PC-9 (cell line): ENCODE results near the gene HSPA2. TPM values are rescaled to one million over a fixed set of nuclear protein-coding genes. Genes with fewer than 3 reads are reported as not detected.

Experiments used
- BruUV-seq: library from RNA; stranded (reverse); fragments of 400-500 nt; replicated peaks from 2 replicates; lab custom pipeline; 2021; lab: Mats Ljungman, UMichigan
- CTCF ChIA-PET: fragments of 300-600 bp; sonication (Branson Sonifier 250); formaldehyde crosslinking; loops from one replicate; lab custom pipeline; 2022; ENCODE audit warnings: antibody characterized with exemption; lab: Charles Lee
- POLR2A ChIA-PET: fragments of 300-600 bp; sonication (Branson Sonifier 250); formaldehyde crosslinking; loops from one replicate; lab custom pipeline; 2022; ENCODE audit warnings: antibody characterized with exemption; ENCODE audit not compliant: unreplicated experiment; lab: Charles Lee
- DNase-seq, 2 experiments: peaks; one replicate each; pipeline versions ENCODE4 v3.0.0 to v3.0.0-alpha.2; 2015 to 2022; ENCODE audit warnings: mixed read lengths in 1 of 2
- H2AFZ ChIP-seq: fragments of 200-600 bp; sonication (generic); 2 replicates; pipeline ENCODE4 v1.8.1; 2017; ENCODE audit warnings: antibody characterized with exemption
- H3F3A ChIP-seq: fragments of 200-600 bp; sonication (generic); 2 replicates; pipeline ENCODE4 v1.8.1; 2017; ENCODE audit warnings: antibody characterized with exemption, mild to moderate bottlenecking, low read depth; ENCODE audit not compliant: insufficient read depth
- H3K27ac ChIP-seq: fragments of 200-600 bp; sonication (generic); 2 replicates; pipeline ENCODE4 v1.6.1; 2016; ENCODE audit warnings: mixed run types
- H3K27me3 ChIP-seq: fragments of 200-600 bp; sonication (generic); 2 replicates; pipeline ENCODE4 v1.6.1; 2016; ENCODE audit warnings: low read depth, mixed run types; ENCODE audit not compliant: insufficient read depth
- H3K36me3 ChIP-seq: fragments of 200-600 bp; sonication (generic); 2 replicates; pipeline ENCODE4 v1.6.1; 2016; ENCODE audit warnings: low read depth, mixed run types
- H3K4me1 ChIP-seq: fragments of 200-600 bp; sonication (generic); replicated peaks from 2 replicates; pipeline ENCODE4 v1.6.1; 2016; ENCODE audit warnings: mixed run types; ENCODE audit not compliant: insufficient read depth
- H3K4me2 ChIP-seq: fragments of 200-600 bp; sonication (generic); 2 replicates; pipeline ENCODE4 v1.6.1; 2017; ENCODE audit warnings: mixed run types
- H3K4me3 ChIP-seq: fragments of 200-600 bp; sonication (generic); 2 replicates; pipeline ENCODE4 v1.6.1; 2016; ENCODE audit warnings: mixed run types
- H3K79me2 ChIP-seq: fragments of 200-600 bp; sonication (generic); 2 replicates; pipeline ENCODE4 v1.6.1; 2017; ENCODE audit warnings: low read depth, mixed run types
- H3K9me2 ChIP-seq: fragments of 200-600 bp; sonication (generic); 2 replicates; pipeline ENCODE4 v1.8.1; 2017; ENCODE audit warnings: mild to moderate bottlenecking; ENCODE audit not compliant: insufficient read depth
- H3K9me3 ChIP-seq: fragments of 200-600 bp; sonication (generic); 2 replicates; pipeline ENCODE4 v1.8.1; 2016; ENCODE audit warnings: low read depth; ENCODE audit not compliant: insufficient read depth
- H4K20me1 ChIP-seq: fragments of 200-600 bp; sonication (generic); 2 replicates; pipeline ENCODE4 v1.8.1; 2017; ENCODE audit not compliant: insufficient read depth
- EZH2 ChIP-seq: fragments of 200-600 bp; sonication (generic); IDR thresholded peaks from 2 replicates; pipeline ENCODE4 v1.8.0; 2017; ENCODE audit warnings: antibody characterized with exemption, low read depth
- intact Hi-C: fragments of 100-400 bp; cut with micrococcal nuclease; formaldehyde crosslinking; loops from one replicate; pipeline ENCODE4 v1.10.0; 2022; ENCODE audit not compliant: unreplicated experiment
- total RNA-seq: library from RNA; stranded (reverse); gene quantifications from 2 replicates; pipeline ENCODE4 v1.2.3, GENCODE V29; 2021
- TF ChIP-seq, protein P1 (sequence below): fragments of 200-600 bp; sonication (generic); conservative IDR thresholded peaks from 2 replicates; pipeline ENCODE4 v1.6.1; 2017; ENCODE audit warnings: mixed run types, antibody characterized with exemption, mild to moderate bottlenecking, moderate library complexity

Gene HSPA2
- total RNA-seq, 1 experiment from 2014 or later = 11.0 TPM

DNA sequence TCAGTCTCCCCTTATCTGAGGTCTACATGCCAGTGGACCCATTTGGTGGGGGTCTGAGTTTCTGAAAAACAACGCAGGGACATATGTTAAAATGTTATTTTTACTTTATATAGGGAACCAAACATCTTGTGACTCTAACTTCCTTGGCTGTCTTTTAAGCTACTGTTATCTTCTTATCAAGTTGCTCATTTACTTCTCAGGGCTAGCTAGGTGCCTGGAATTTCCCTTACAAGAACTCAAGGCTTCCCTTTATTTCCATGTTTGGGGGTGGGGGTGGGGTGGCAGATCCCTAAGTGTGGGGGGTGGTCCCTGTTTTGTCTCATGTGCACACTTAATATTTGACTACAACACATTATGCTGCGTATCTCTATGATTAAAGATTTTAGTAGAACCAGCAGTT is 40.8 kb downstream of the HSPA2 start:
- TF ChIP-seq, protein P1, sequence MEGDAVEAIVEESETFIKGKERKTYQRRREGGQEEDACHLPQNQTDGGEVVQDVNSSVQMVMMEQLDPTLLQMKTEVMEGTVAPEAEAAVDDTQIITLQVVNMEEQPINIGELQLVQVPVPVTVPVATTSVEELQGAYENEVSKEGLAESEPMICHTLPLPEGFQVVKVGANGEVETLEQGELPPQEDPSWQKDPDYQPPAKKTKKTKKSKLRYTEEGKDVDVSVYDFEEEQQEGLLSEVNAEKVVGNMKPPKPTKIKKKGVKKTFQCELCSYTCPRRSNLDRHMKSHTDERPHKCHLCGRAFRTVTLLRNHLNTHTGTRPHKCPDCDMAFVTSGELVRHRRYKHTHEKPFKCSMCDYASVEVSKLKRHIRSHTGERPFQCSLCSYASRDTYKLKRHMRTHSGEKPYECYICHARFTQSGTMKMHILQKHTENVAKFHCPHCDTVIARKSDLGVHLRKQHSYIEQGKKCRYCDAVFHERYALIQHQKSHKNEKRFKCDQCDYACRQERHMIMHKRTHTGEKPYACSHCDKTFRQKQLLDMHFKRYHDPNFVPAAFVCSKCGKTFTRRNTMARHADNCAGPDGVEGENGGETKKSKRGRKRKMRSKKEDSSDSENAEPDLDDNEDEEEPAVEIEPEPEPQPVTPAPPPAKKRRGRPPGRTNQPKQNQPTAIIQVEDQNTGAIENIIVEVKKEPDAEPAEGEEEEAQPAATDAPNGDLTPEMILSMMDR = no peak
- TF ChIP-seq EZH2 = no peak
- Histone ChIP-seq H3K27me3 (no peaks in the 10 kb centered on the region), H3K4me2 (no peak overlapping the region), H2AFZ (no peak overlapping the region), H4K20me1 (no peaks in the 10 kb centered on the region), H3F3A (no peaks in the 10 kb centered on the region), H3K9me2 (no peaks in the 10 kb centered on the region), H3K79me2 (no peaks in the 10 kb centered on the region), H3K27ac (no peak overlapping the region), H3K9me3 (no peaks in the 10 kb centered on the region), H3K4me1 (no peaks in the 10 kb centered on the region), H3K36me3 (no peaks in the 10 kb centered on the region), H3K4me3 (no peak overlapping the region)
- CTCF ChIA-PET = interaction anchor here (0.7 kb wide), 1 partner anchor 122 kb away, joined by 4 read pairs; no protein-coding TSS in a partner anchor
- no TSS peak for BruUV-seq
- DNase-seq = no peak
- POLR2A ChIA-PET = interaction anchor here (0.5 to 0.6 kb wide), 2 partner anchors 9 to 18 kb away, joined by 5 to 7 read pairs; no protein-coding TSS in a partner anchor
- intact Hi-C loops = no loop called here

DNA sequence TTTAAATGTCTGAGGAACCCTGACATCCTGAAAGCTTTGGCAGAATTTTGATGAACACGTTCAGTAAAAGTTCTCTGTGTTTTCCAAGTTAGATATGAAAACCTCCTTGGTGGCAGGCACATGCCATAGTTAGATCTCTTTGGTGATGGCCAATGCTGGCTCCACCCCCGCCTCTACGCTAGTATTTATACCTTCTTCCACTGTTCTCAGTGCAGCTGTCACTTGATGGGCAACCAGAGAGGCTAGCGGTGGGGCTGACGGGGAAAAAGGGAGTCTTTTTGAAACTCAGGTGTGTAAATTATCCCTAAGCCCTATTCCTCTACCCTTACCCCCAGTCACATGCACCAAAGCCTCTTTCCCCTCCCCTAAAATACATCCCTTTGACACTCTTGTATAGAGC is 41.3 kb downstream of the HSPA2 start:
- POLR2A ChIA-PET = interaction anchor here (0.5 to 0.6 kb wide), 2 partner anchors 8 to 19 kb away, joined by 5 to 7 read pairs; no protein-coding TSS in a partner anchor
- H3K4me2 ChIP-seq = no peak overlapping the region
- no peaks in the 10 kb centered on the region for H4K20me1 ChIP-seq
- CTCF ChIA-PET = no interaction called here
- intact Hi-C loops = no loop called here
- TF ChIP-seq, protein P1 = no peak
- no peak for TF ChIP-seq EZH2
- no peak overlapping the region for H3K27ac ChIP-seq
- no peaks in the 10 kb centered on the region for H3F3A ChIP-seq
- H3K27me3 ChIP-seq = no peaks in the 10 kb centered on the region
- no peaks in the 10 kb centered on the region for H3K9me2 ChIP-seq
- H2AFZ ChIP-seq = no peak overlapping the region
- H3K4me1 ChIP-seq = no peaks in the 10 kb centered on the region
- BruUV-seq = no TSS peak
- DNase-seq = no peak
- no peaks in the 10 kb centered on the region for H3K36me3 ChIP-seq
- no peak overlapping the region for H3K4me3 ChIP-seq
- H3K79me2 ChIP-seq = no peaks in the 10 kb centered on the region
- H3K9me3 ChIP-seq = no peaks in the 10 kb centered on the region

DNA sequence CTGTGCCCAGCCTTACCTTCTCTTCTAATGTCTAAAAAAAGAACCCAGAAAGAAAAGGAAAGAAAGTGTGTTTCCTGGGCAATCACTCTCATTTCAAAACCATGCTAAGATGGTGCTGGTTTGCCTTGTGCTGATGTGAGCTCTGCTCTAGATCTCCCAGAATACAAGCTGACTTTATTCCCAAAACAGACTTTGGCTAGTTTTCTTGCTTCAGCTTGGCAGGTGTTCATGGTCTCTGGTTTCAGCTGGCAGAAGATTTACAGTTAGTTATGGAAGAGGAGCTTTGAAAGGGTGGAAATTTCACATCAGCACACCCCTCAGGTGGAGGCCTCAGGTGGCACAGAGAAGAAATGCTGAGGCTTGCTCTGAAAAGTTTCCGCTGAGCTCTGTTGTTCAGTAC is 43.6 kb downstream of the HSPA2 start:
- Histone ChIP-seq H3K9me2 (no peaks in the 10 kb centered on the region), H4K20me1 (no peaks in the 10 kb centered on the region), H2AFZ (no peak overlapping the region), H3K4me3 (no peak overlapping the region), H3K4me2 (no peak overlapping the region), H3K4me1 (no peaks in the 10 kb centered on the region), H3F3A (no peaks in the 10 kb centered on the region), H3K27me3 (no peaks in the 10 kb centered on the region), H3K79me2 (no peaks in the 10 kb centered on the region), H3K9me3 (no peaks in the 10 kb centered on the region), H3K36me3 (no peaks in the 10 kb centered on the region), H3K27ac (no peak overlapping the region)
- ChIA-PET CTCF (no interaction called here), POLR2A (no interaction called here)
- BruUV-seq = no TSS peak
- DNase-seq = no peak
- TF ChIP-seq EZH2 = no peak
- TF ChIP-seq, protein P1 = no peak
- intact Hi-C loops = no loop called here
